Gastroesophageal sphincter (tissue), 4 donors: ENCODE results near the gene VAV2. TPM values are rescaled to one million over a fixed set of nuclear protein-coding genes. Genes with fewer than 3 reads are reported as not detected.

Source experiments
- ATAC-seq: fragments of 150-250 bp; one replicate; pipeline ENCODE4 v1.9.1; 2016; ENCODE audit warnings: mild to moderate bottlenecking, moderate library complexity
- H3K27ac ChIP-seq, 4 donors: fragments of 200-600 bp; sonication (generic) in 3 of 4; 1 replicate in 3 of 4; 2 replicates in 1 of 4; pipeline ENCODE4 v1.5.1; 2016 to 2019
- H3K27me3 ChIP-seq: fragments of 200-600 bp; sonication (generic); one replicate; pipeline ENCODE4 v1.5.1; 2019
- H3K36me3 ChIP-seq, 2 donors: fragments of 200-600 bp; sonication (generic); one replicate each; pipeline ENCODE4 v1.5.1; 2019; ENCODE audit warnings: control low read depth in 1 of 2
- H3K4me1 ChIP-seq, 3 donors: fragments of 200-600 bp; sonication (generic); 1 replicate in 2 of 3; 2 replicates in 1 of 3; pipeline ENCODE4 v1.5.1; 2016 to 2019; ENCODE audit warnings: control low read depth in 2 of 3
- H3K4me3 ChIP-seq, 2 donors: fragments of 200-600 bp; sonication (generic); one replicate each; pipeline ENCODE4 v1.5.1; 2019; ENCODE audit warnings: mild to moderate bottlenecking in 1 of 2, moderate library complexity in 1 of 2
- H3K9me3 ChIP-seq, 3 donors: fragments of 200-600 bp; sonication (generic); one replicate each; pipeline ENCODE4 v1.5.1; 2017 to 2019; ENCODE audit warnings: control low read depth in 2 of 3
- EP300 ChIP-seq: sonication (generic); formaldehyde crosslinking; IDR thresholded peaks from one replicate; pipeline ENCODE4 v1.6.1; 2017; ENCODE audit warnings: antibody characterized with exemption, mild to moderate bottlenecking
- POLR2A ChIP-seq, 2 donors: fragments of 450-650 bp; IDR thresholded peaks; one replicate each; pipeline ENCODE4 v1.6.1; 2017; ENCODE audit warnings: antibody characterized with exemption in 2 of 2, mild to moderate bottlenecking in 2 of 2, moderate library complexity in 1 of 2
- POLR2AphosphoS5 ChIP-seq: sonication (generic); formaldehyde crosslinking; IDR thresholded peaks from one replicate; pipeline ENCODE4 v1.6.1; 2017; ENCODE audit warnings: antibody characterized with exemption
- WGBS, 2 donors: methylation state at CpG; one replicate each; pipeline ENCODE4 v1.1.5; 2018; ENCODE audit warnings: low coverage in 1 of 2; 5-methylcytosine and 5-hydroxymethylcytosine counted together
- total RNA-seq, 4 donors: library from RNA; depleted of rRNA; stranded (reverse); fragments of >200 nt; gene quantifications; one replicate each; pipeline ENCODE4 v1.1.0, GENCODE V29; 2016
- TF ChIP-seq, protein P1 (sequence below), 4 experiments: fragments of 200-600 bp in 2 of 4; fragments of 450-650 bp in 2 of 4; sonication (generic) in 1 of 4; IDR thresholded peaks; one replicate each; pipeline ENCODE4 v1.5.1; 2017 to 2019; ENCODE audit warnings: antibody characterized with exemption in 4 of 4, mild to moderate bottlenecking in 2 of 4, moderate library complexity in 2 of 4

The VAV2 gene
- total RNA-seq, 4 donors from 2014 or later: 7.7 to 16.8 (median 8.9) TPM

DNA sequence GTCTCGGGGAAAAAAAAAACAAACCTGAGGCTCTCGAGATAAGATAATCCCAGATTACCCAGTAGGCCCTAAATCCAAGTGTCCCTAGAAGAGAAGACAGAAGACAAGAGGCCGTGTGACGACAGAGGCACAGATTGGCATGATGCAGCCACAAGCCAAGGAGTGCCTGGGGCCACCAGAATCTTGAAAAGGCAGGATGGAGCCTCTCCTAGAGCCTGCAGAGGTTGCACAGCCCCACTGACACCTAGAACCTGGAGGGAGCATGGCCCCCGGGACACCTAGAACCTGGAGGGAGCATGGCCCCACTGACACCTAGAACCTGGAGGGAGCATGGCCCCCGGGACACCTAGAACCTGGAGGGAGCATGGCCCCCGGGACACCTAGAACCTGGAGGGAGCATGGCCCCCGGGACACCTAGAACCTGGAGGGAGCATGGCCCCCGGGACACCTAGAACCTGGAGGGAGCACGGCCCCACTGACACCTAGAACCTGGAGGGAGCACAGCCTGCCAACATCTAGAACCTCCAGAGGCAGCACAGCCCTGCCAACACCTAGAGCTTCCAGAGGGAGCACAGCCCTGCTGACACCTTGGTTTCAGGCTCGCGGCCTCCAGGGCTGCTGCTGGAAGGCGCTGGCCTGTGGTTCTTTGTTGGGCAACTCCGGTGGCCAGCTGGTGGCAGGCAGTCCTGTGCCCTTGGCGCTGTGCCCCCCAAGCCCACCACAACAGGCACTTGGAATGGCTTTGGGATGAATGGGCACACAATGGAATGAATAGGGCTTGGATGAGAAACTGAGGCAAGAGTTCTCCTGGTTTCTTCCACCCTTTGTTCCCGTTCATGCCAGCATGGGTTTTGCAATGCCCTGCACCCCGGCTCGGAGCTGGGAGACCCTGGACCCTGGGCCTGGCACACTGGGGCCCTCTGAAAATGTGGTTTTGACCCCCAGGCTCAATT lies 39.2 kb downstream of the VAV2 start:
- H3K4me1 ChIP-seq: peaks cover 0 to 56% (median 17%) of the 10 kb centered on the region in 3 donors
- no peak overlapping the region for H3K27ac ChIP-seq
- no peak overlapping the region for H3K4me3 ChIP-seq
- 92% methylated on average over 3 to 7 of the region's 18 CpGs for WGBS, 2 donors
- no peaks in the 10 kb centered on the region for H3K9me3 ChIP-seq
- H3K27me3 ChIP-seq: no peaks in the 10 kb centered on the region
- TF ChIP-seq EP300: no peak
- TF ChIP-seq POLR2A (IDR thresholded peaks at IDR 0.05): no peak
- H3K36me3 ChIP-seq: no peaks in the 10 kb centered on the region
- no peak for ATAC-seq

DNA sequence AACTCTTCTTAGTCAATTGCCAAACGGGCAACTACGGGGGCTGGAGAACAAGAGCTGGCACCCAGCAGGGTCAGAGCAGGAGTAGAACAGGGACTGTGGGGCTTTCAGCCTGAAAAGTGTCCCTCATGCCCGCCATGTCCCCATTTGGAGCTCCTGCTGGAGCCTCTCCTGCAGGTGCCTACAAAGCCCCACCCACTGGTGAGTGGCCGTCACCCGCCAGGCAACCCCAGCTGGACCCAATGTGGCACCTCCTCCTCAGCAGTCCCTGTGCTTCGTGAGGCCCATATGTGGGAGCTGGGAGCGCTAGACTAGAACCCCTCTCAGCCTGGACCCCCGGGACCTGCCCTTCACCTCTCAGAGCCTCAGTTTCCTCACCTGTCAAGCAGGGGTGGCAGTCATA lies 40.9 kb downstream of the VAV2 start:
- TF ChIP-seq, protein P1, sequence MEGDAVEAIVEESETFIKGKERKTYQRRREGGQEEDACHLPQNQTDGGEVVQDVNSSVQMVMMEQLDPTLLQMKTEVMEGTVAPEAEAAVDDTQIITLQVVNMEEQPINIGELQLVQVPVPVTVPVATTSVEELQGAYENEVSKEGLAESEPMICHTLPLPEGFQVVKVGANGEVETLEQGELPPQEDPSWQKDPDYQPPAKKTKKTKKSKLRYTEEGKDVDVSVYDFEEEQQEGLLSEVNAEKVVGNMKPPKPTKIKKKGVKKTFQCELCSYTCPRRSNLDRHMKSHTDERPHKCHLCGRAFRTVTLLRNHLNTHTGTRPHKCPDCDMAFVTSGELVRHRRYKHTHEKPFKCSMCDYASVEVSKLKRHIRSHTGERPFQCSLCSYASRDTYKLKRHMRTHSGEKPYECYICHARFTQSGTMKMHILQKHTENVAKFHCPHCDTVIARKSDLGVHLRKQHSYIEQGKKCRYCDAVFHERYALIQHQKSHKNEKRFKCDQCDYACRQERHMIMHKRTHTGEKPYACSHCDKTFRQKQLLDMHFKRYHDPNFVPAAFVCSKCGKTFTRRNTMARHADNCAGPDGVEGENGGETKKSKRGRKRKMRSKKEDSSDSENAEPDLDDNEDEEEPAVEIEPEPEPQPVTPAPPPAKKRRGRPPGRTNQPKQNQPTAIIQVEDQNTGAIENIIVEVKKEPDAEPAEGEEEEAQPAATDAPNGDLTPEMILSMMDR (IDR thresholded peaks at IDR 0.05): no peak
- no peak for TF ChIP-seq EP300
- no peak for TF ChIP-seq POLR2A (IDR thresholded peaks at IDR 0.05)
- no peak for TF ChIP-seq POLR2AphosphoS5
- Histone ChIP-seq H3K27ac (peak overlapping the region in 2 of 4 donors; percentile 41 to 46), H3K9me3 (no peaks in the 10 kb centered on the region), H3K27me3 (no peaks in the 10 kb centered on the region), H3K4me1 (peaks cover 0 to 43% (median 8%) of the 10 kb centered on the region in 3 donors), H3K4me3 (peak overlapping the region in 1 of 2 donors; percentile 18), H3K36me3 (no peaks in the 10 kb centered on the region)
- whole genome bisulfite sequencing, 2 donors: 60% methylated on average over 3 of the region's 8 CpGs; no CpG with 5 or more reads in 1 of the 2 donors
- ATAC-seq: no peak

DNA sequence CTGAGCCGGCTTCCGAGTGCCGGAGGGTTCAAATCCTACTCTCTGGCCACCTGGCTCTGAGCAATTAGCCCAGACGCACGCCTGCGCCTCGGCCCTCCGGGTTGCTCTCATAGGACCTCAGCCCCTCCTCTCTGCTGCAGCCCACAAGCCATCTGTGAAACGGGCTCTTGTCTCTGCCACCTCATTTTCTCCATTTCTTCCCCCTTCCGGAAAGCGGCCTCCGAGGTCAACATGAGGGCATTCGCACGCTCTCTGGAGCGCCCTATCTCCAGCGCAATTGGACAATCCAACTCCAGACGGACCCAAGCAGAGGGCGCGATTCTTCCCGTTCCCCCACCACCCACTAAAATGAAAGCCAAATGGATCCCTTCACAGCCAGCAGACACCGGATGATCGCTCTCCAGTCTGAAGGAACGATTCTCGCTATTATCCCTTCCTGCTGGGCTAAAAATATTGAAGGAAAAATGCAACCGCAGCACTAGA lies 41.5 kb downstream of the VAV2 start:
- peak overlapping the region in 1 of 2 donors; percentile 18 for H3K4me3 ChIP-seq
- H3K9me3 ChIP-seq: no peaks in the 10 kb centered on the region
- no peaks in the 10 kb centered on the region for H3K36me3 ChIP-seq
- TF ChIP-seq POLR2AphosphoS5 (peak; percentile 20), EP300 (no peak), POLR2A (IDR thresholded peaks at IDR 0.05) (no peak)
- TF ChIP-seq, protein P1 (IDR thresholded peaks at IDR 0.05): no peak
- no peaks in the 10 kb centered on the region for H3K27me3 ChIP-seq
- WGBS, 2 donors: 46 to 54% methylated on average over 11 of the region's 25 CpGs
- ATAC-seq: peak; percentile 35
- H3K27ac ChIP-seq: peak overlapping the region in 2 of 4 donors; percentile 41 to 46
- H3K4me1 ChIP-seq: peaks cover 0 to 37% (median 5%) of the 10 kb centered on the region in 3 donors

DNA sequence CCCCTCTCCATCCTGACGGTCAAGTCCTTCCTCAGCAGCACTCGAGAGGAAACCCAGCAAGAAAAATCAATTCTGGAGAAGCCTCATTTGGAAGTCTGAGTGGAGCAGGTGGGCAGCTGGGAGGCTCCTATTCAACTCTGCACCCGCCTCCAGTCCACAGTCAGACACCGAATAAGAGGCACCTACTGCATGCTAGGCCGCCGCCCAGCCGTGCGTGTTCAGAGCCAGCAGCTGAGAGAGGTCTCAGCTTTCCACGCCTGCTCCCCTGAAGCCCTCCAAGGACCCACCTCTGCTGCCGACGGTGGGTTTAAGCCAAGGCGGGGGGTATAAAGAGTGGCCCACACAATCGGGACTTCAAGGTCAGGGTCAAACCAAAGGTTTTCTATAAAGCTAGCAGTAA lies 41.9 kb downstream of the VAV2 start:
- Histone ChIP-seq H3K4me3 (no peak overlapping the region), H3K27ac (peak overlapping the region in 2 of 4 donors; percentile 41 to 46), H3K27me3 (no peaks in the 10 kb centered on the region), H3K4me1 (peaks cover 0 to 40% (median 5%) of the 10 kb centered on the region in 3 donors), H3K36me3 (no peaks in the 10 kb centered on the region), H3K9me3 (no peaks in the 10 kb centered on the region)
- TF ChIP-seq, protein P1 (IDR thresholded peaks at IDR 0.05): no peak
- TF ChIP-seq EP300: no peak
- no peak for TF ChIP-seq POLR2AphosphoS5
- TF ChIP-seq POLR2A (IDR thresholded peaks at IDR 0.05): no peak
- WGBS, 2 donors: 60 to 64% methylated on average over 2 to 5 of the region's 13 CpGs
- ATAC-seq: no peak

DNA sequence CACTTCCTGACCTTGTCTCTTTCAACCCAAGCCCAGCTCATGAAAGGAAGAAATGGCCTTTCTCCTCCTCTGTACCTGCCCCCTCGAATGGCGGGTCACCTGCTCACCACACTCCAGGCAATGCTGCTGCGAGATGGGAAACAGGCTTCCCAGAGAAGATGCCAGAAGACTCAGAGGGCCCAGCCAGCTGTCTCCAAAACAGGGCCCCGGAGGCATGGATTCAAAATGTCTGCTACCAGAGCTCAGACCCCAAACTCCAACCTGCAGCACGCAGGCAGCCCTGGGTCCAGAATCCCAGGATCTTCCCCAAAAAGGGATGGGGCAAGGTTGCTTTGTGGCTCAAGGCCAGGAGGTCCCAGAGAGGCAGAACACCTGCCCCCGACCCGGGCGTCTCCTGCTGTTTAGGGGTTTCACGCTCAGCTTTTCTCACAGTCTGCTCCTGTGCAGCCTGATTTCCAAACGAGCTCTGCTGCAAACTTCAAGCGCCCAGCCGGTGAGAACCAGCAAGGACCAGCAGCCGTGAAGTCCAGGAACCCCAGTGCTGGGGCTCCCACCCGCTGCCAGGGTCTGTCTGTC lies 42.5 kb downstream of the VAV2 start:
- Histone ChIP-seq H3K36me3 (no peaks in the 10 kb centered on the region), H3K9me3 (no peaks in the 10 kb centered on the region), H3K4me3 (no peak overlapping the region), H3K4me1 (peaks cover 0 to 36% (median 5%) of the 10 kb centered on the region in 3 donors), H3K27me3 (no peaks in the 10 kb centered on the region), H3K27ac (peak overlapping the region in 1 of 4 donors; percentile 41)
- no peak for ATAC-seq
- no CpG with 5 or more reads among the region's 14 CpGs for whole genome bisulfite sequencing, 2 donors
- no peak for TF ChIP-seq EP300
- TF ChIP-seq POLR2A (IDR thresholded peaks at IDR 0.05): no peak
- no peak for TF ChIP-seq POLR2AphosphoS5
